ENCODE results near the gene C1orf122.

- no peak for TF ChIP-seq POLR2A (IDR thresholded peaks at IDR 0.05; ENCODE audit: low read length)
- no peak for TF ChIP-seq GATA1 (IDR thresholded peaks at IDR 0.05; ENCODE audit: low read depth, low read length)
These were observed 403 bp upstream of the C1orf122 start for GRCh38 chr1:37807220-37807554.
